Osteoblast (primary cell): ENCODE measurements around the gene TNFSF4. TPM values are rescaled to one million over a fixed set of nuclear protein-coding genes. Genes with fewer than 3 reads are reported as not detected.

Experiments
- DNase-seq: peaks from one replicate; pipeline ENCODE4 v3.0.0; 2011; ENCODE audit warnings: low spot score, mixed read lengths; ENCODE audit not compliant: insufficient read length; ENCODE audit errors: missing footprints
- H2AFZ ChIP-seq: 2 replicates; pipeline ENCODE4 v1.6.0; 2011; ENCODE audit warnings: mild to moderate bottlenecking, low read length
- H3K27ac ChIP-seq: 2 replicates; pipeline ENCODE4 v1.5.1; 2011; ENCODE audit warnings: mild to moderate bottlenecking, low read depth, low read length, moderate library complexity
- H3K27me3 ChIP-seq: 2 replicates; pipeline ENCODE4 v1.6.0; 2012; ENCODE audit warnings: mild to moderate bottlenecking, control low read depth, inconsistent platforms, low read length, moderate library complexity; ENCODE audit not compliant: insufficient read depth
- H3K36me3 ChIP-seq: 2 replicates; pipeline ENCODE4 v1.5.1; 2011; ENCODE audit warnings: mild to moderate bottlenecking, low read length, control low read depth, moderate library complexity; ENCODE audit not compliant: insufficient read depth
- H3K4me1 ChIP-seq: 2 replicates; pipeline ENCODE4 v1.5.1; 2011; ENCODE audit warnings: mild to moderate bottlenecking, low read length, control low read depth, moderate library complexity; ENCODE audit not compliant: insufficient read depth
- H3K4me2 ChIP-seq: 2 replicates; pipeline ENCODE4 v1.6.0; 2011; ENCODE audit warnings: mild to moderate bottlenecking, low read length; ENCODE audit not compliant: insufficient read depth
- H3K4me3 ChIP-seq: fragments of 200-600 bp; sonication (generic); 3 replicates; pipeline ENCODE4 v1.5.1; 2012; ENCODE audit warnings: mild to moderate bottlenecking, low read length, inconsistent platforms; ENCODE audit not compliant: insufficient read depth
- H3K79me2 ChIP-seq: 2 replicates; pipeline ENCODE4 v1.6.0; 2012; ENCODE audit warnings: mild to moderate bottlenecking, low read length, control low read depth, inconsistent platforms; ENCODE audit not compliant: insufficient read depth
- H3K9me3 ChIP-seq: 2 replicates; pipeline ENCODE4 v1.5.1; 2011; ENCODE audit warnings: low read depth, low read length, control low read depth
- H4K20me1 ChIP-seq: 2 replicates; pipeline ENCODE4 v1.6.0; 2012; ENCODE audit warnings: mild to moderate bottlenecking, low read length, control low read depth; ENCODE audit not compliant: insufficient read depth
- CTCF ChIP-seq: IDR thresholded peaks from 2 replicates; pipeline ENCODE4 v1.5.1; 2011; ENCODE audit warnings: mild to moderate bottlenecking, low read depth, low read length, moderate library complexity; ENCODE audit errors: extremely low read depth
- total RNA-seq: library from RNA; depleted of rRNA; stranded (reverse); fragments of >200 nt; gene quantifications from 2 replicates; pipeline ENCODE4 v1.2.3, GENCODE V29; 2012

Gene TNFSF4
- total RNA-seq, 1 donor, result 1.1 TPM

GRCh38 chr1:173210283-173210682 lies 3.2 kb upstream of the TNFSF4 start:
- Histone ChIP-seq H3K4me2 (no peak overlapping the region), H3K4me3 (no peak overlapping the region), H3K9me3 (no peaks in the 10 kb centered on the region), H4K20me1 (no peaks in the 10 kb centered on the region), H3K36me3 (no peaks in the 10 kb centered on the region), H3K27me3 (no peaks in the 10 kb centered on the region), H3K4me1 (peaks cover 24% of the 10 kb centered on the region), H2AFZ (no peak overlapping the region), H3K27ac (no peak overlapping the region), H3K79me2 (no peaks in the 10 kb centered on the region)
- DNase-seq, result no peak
- no peak for TF ChIP-seq CTCF

- Histone ChIP-seq H2AFZ (no peak overlapping the region), H3K4me3 (no peak overlapping the region), H3K27ac (no peak overlapping the region), H3K36me3 (no peaks in the 10 kb centered on the region), H3K79me2 (no peaks in the 10 kb centered on the region), H3K9me3 (no peaks in the 10 kb centered on the region), H3K27me3 (no peaks in the 10 kb centered on the region), H4K20me1 (no peaks in the 10 kb centered on the region), H3K4me2 (no peak overlapping the region), H3K4me1 (peaks cover 27% of the 10 kb centered on the region)
- DNase-seq, result no peak
- no peak for TF ChIP-seq CTCF
These were observed 1.7 kb upstream of the TNFSF4 start for GRCh38 chr1:173208868-173209267.

GRCh38 chr1:173208146-173208545 lies 1.0 kb upstream of the TNFSF4 start:
- no peak for TF ChIP-seq CTCF
- Histone ChIP-seq H3K79me2 (no peaks in the 10 kb centered on the region), H4K20me1 (no peaks in the 10 kb centered on the region), H3K36me3 (no peaks in the 10 kb centered on the region), H3K4me1 (peaks cover 27% of the 10 kb centered on the region), H3K9me3 (no peaks in the 10 kb centered on the region), H3K27ac (no peak overlapping the region), H3K27me3 (no peaks in the 10 kb centered on the region), H2AFZ (no peak overlapping the region), H3K4me3 (no peak overlapping the region), H3K4me2 (no peak overlapping the region)
- no peak for DNase-seq

GRCh38 chr1:173205146-173206051 lies 1.7 kb downstream of the TNFSF4 start:
- H3K27ac ChIP-seq, result peak overlapping the region; percentile 13
- H3K79me2 ChIP-seq, result no peaks in the 10 kb centered on the region
- DNase-seq, result no peak

More at GRCh38 chr1:173205146-173206051, 1.7 kb downstream of the TNFSF4 start:
- Histone ChIP-seq H3K36me3 (no peaks in the 10 kb centered on the region), H3K27me3 (no peaks in the 10 kb centered on the region), H3K4me2 (peak overlapping the region; percentile 11), H2AFZ (no peak overlapping the region), H4K20me1 (no peaks in the 10 kb centered on the region), H3K9me3 (no peaks in the 10 kb centered on the region), H3K4me1 (peaks cover 31% of the 10 kb centered on the region), H3K4me3 (no peak overlapping the region)
- TF ChIP-seq CTCF, result no peak
